IMR-90 (cell line): ENCODE data around the gene PLA2G12A. TPM values are rescaled to one million over a fixed set of nuclear protein-coding genes. Genes with fewer than 3 reads are reported as not detected.

Experiments
- ATAC-seq: fragments of 200-7000 bp; cut with Tn5 transposase; 2 replicates; pipeline ENCODE4 v1.9.1; 2020; ENCODE audit warnings: low read depth, mild to moderate bottlenecking, moderate library complexity
- BruUV-seq: library from RNA; stranded (reverse); fragments of 400-500 nt; replicated peaks from 2 replicates; lab custom pipeline; 2021; lab: Mats Ljungman, UMichigan
- CTCF ChIA-PET: fragments of 300-600 bp; formaldehyde crosslinking; extraction: SDS; loops from one replicate; lab custom pipeline; 2021; ENCODE audit warnings: antibody characterized with exemption; lab: Yijun Ruan, JAX
- POLR2A ChIA-PET: fragments of 300-600 bp; sonication (Branson Sonifier 250); formaldehyde crosslinking; loops from one replicate; lab custom pipeline; 2022; ENCODE audit warnings: antibody characterized with exemption; ENCODE audit not compliant: unreplicated experiment; lab: Charles Lee
- DNase-seq: peaks from one replicate; pipeline ENCODE4 v3.0.0; 2013
- H2AFZ ChIP-seq: replicated peaks from 2 replicates; pipeline ENCODE3; 2013; ENCODE audit warnings: low read length, mild to moderate bottlenecking; ENCODE audit not compliant: poor library complexity
- H2AK5ac ChIP-seq: 2 replicates; pipeline ENCODE4 v1.6.1; 2013; ENCODE audit warnings: low read depth, low read length, inconsistent platforms
- H2AK9ac ChIP-seq: replicated peaks from 2 replicates; pipeline ENCODE3; 2013; ENCODE audit warnings: mild to moderate bottlenecking, low read depth, low read length, moderate library complexity; ENCODE audit not compliant: poor library complexity
- H2BK120ac ChIP-seq: 2 replicates; pipeline ENCODE4 v1.6.1; 2013; ENCODE audit warnings: low read depth, low read length, inconsistent platforms
- H2BK15ac ChIP-seq: 3 replicates; pipeline ENCODE4 v1.6.1; 2013; ENCODE audit warnings: low read depth, low read length, inconsistent platforms
- H2BK20ac ChIP-seq: 2 replicates; pipeline ENCODE4 v1.6.1; 2013; ENCODE audit warnings: low read depth, mild to moderate bottlenecking, inconsistent platforms, low read length, moderate library complexity
- H2BK5ac ChIP-seq: 2 replicates; pipeline ENCODE4 v1.6.1; 2013; ENCODE audit warnings: mild to moderate bottlenecking, low read depth, low read length, inconsistent platforms; ENCODE audit not compliant: poor library complexity, severe bottlenecking
- H3K14ac ChIP-seq: replicated peaks from 2 replicates; pipeline ENCODE4 v1.6.1; 2013; ENCODE audit warnings: low read depth, low read length, inconsistent platforms
- H3K18ac ChIP-seq: 2 replicates; pipeline ENCODE4 v1.6.1; 2013; ENCODE audit warnings: low read depth, low read length, control low read depth
- H3K23ac ChIP-seq: 2 replicates; pipeline ENCODE4 v1.6.1; 2013; ENCODE audit warnings: low read depth, low read length, inconsistent platforms
- H3K27ac ChIP-seq: 2 replicates; pipeline ENCODE4 v1.5.1; 2013; ENCODE audit warnings: mild to moderate bottlenecking, control low read depth, low read length; ENCODE audit not compliant: insufficient read depth
- H3K27me3 ChIP-seq: 2 replicates; pipeline ENCODE4 v1.6.1; 2013; ENCODE audit warnings: low read length; ENCODE audit not compliant: control insufficient read depth, insufficient read depth
- H3K36me3 ChIP-seq: 2 replicates; pipeline ENCODE4 v1.6.1; 2013; ENCODE audit warnings: low read length, mixed read lengths; ENCODE audit not compliant: control insufficient read depth, insufficient read depth
- H3K4ac ChIP-seq: 2 replicates; pipeline ENCODE4 v1.6.1; 2013; ENCODE audit warnings: low read depth, low read length, inconsistent platforms
- H3K4me1 ChIP-seq: 2 replicates; pipeline ENCODE4 v1.6.1; 2013; ENCODE audit warnings: low read length, mixed read lengths; ENCODE audit not compliant: control insufficient read depth, insufficient read depth
- H3K4me2 ChIP-seq: 2 replicates; pipeline ENCODE4 v1.6.1; 2013; ENCODE audit warnings: low read depth, mild to moderate bottlenecking, control low read depth, low read length, moderate library complexity
- H3K4me3 ChIP-seq: 2 replicates; pipeline ENCODE4 v1.5.1; 2013; ENCODE audit warnings: low read depth, mild to moderate bottlenecking, control low read depth, low read length, moderate library complexity; ENCODE audit not compliant: insufficient read depth
- H3K56ac ChIP-seq: 2 replicates; pipeline ENCODE4 v1.6.1; 2013; ENCODE audit warnings: low read length, inconsistent platforms; ENCODE audit not compliant: insufficient read depth; ENCODE audit errors: extremely low read depth
- H3K79me1 ChIP-seq, 2 experiments: 2 replicates each; pipeline ENCODE4 v1.6.1; 2013; ENCODE audit warnings: low read length in 2 of 2, inconsistent platforms in 1 of 2, low read depth in 1 of 2
- H3K9ac ChIP-seq: 2 replicates; pipeline ENCODE4 v1.6.1; 2013; ENCODE audit warnings: low read depth, low read length, control low read depth
- H3K9me1 ChIP-seq: 2 replicates; pipeline ENCODE4 v1.6.1; 2013; ENCODE audit warnings: low read length, inconsistent platforms; ENCODE audit not compliant: insufficient read depth
- H3K9me3 ChIP-seq: 2 replicates; pipeline ENCODE4 v1.6.1; 2013; ENCODE audit warnings: low read length; ENCODE audit not compliant: control insufficient read depth, insufficient read depth
- H4K20me1 ChIP-seq: 2 replicates; pipeline ENCODE4 v1.6.1; 2013; ENCODE audit warnings: low read length, inconsistent platforms; ENCODE audit not compliant: insufficient read depth
- H4K5ac ChIP-seq: 2 replicates; pipeline ENCODE4 v1.6.1; 2013; ENCODE audit warnings: mild to moderate bottlenecking, low read depth, low read length, control low read depth
- H4K8ac ChIP-seq, 2 experiments: 2 replicates each; pipeline ENCODE4 v1.6.1; 2013; ENCODE audit warnings: low read depth in 2 of 2, low read length in 2 of 2, control low read depth in 1 of 2, inconsistent platforms in 1 of 2
- H4K91ac ChIP-seq: 2 replicates; pipeline ENCODE4 v1.6.1; 2013; ENCODE audit warnings: low read depth, low read length, inconsistent platforms; ENCODE audit not compliant: insufficient read depth
- BHLHE40 ChIP-seq: fragments of 150-350 bp; IDR thresholded peaks from 2 replicates; pipeline ENCODE4 v1.6.1; 2016; ENCODE audit warnings: mild to moderate bottlenecking, low read depth, low read length
- CHD1 ChIP-seq: IDR thresholded peaks from 2 replicates; pipeline ENCODE4 v1.6.1; 2012; ENCODE audit warnings: low read depth, low read length, improper control_type of control experiment
- MAFK ChIP-seq: IDR thresholded peaks from 2 replicates; pipeline ENCODE4 v1.6.1; 2012; ENCODE audit warnings: low read depth, low read length, improper control_type of control experiment
- MXI1 ChIP-seq: IDR thresholded peaks from 2 replicates; pipeline ENCODE4 v1.6.1; 2012; ENCODE audit warnings: low read depth, mild to moderate bottlenecking, low read length, moderate library complexity, borderline replicate concordance
- NFE2L2 ChIP-seq: fragments of 150-350 bp; IDR thresholded peaks from 2 replicates; pipeline ENCODE4 v1.6.1; 2016; ENCODE audit warnings: low read depth, mild to moderate bottlenecking, low read length
- RAD21 ChIP-seq: IDR thresholded peaks from 2 replicates; pipeline ENCODE4 v1.6.1; 2012; ENCODE audit warnings: low read length, improper control_type of control experiment
- RFX5 ChIP-seq: IDR thresholded peaks from 2 replicates; pipeline ENCODE4 v1.8.0; 2012; ENCODE audit warnings: low read depth, mild to moderate bottlenecking, low read length, moderate library complexity
- WGBS, 2 experiments: methylation state at CpG; one replicate each; pipeline versions ENCODE4 v1.1.5 to v1.1.7; 2013; ENCODE audit warnings: missing lambda C conversion rate in 2 of 2; ENCODE audit not compliant: insufficient read length in 1 of 2; ENCODE audit errors: extremely low coverage in 2 of 2; 5-methylcytosine and 5-hydroxymethylcytosine counted together
- dilution Hi-C: fragments of 300-500 bp; cut with HindIII; formaldehyde crosslinking; loops from one replicate; pipeline ENCODE4 v1.14.3; 2018; ENCODE audit warnings: low sequenced_read_pairs; ENCODE audit not compliant: unreplicated experiment
- in situ Hi-C: fragments of 300-500 bp; cut with MboI; formaldehyde crosslinking; loops from 3 replicates; pipeline ENCODE4 v1.14.3; 2019; ENCODE audit warnings: low sequenced_read_pairs, inconsistent platforms, mixed read lengths
- intact Hi-C: fragments of 100-400 bp; cut with micrococcal nuclease; formaldehyde crosslinking; loops from 2 replicates; pipeline ENCODE4 v1.10.0; 2022
- polyA plus RNA-seq, 3 experiments: library from polyadenylated mRNA; depleted of rRNA; stranded (reverse); fragments of >200 nt; gene quantifications; 2 replicates each; pipeline ENCODE4 v1.2.3, GENCODE V29; 2012; ENCODE audit warnings: low replicate concordance in 1 of 3
- total RNA-seq: library from RNA; depleted of rRNA; stranded (reverse); fragments of >200 nt; gene quantifications from 2 replicates; pipeline ENCODE4 v1.2.3, GENCODE V29; 2012
- TF ChIP-seq, protein P1 (sequence below): fragments of 150-350 bp; IDR thresholded peaks from 2 replicates; pipeline ENCODE4 v1.6.1; 2016; ENCODE audit warnings: low read depth, mild to moderate bottlenecking, low read length, moderate library complexity, borderline replicate concordance
- TF ChIP-seq, protein P2 (sequence below): conservative IDR thresholded peaks from 2 replicates; pipeline ENCODE4 v1.5.1; 2012; ENCODE audit warnings: mild to moderate bottlenecking, low read depth, low read length, improper control_type of control experiment
- TF ChIP-seq, protein P3 (sequence below): fragments of 150-350 bp; IDR thresholded peaks from 2 replicates; pipeline ENCODE4 v1.6.1; 2017; ENCODE audit warnings: mild to moderate bottlenecking, antibody characterized with exemption, low read length, low read depth

PLA2G12A gene
- total and polyA plus RNA-seq, 2 of the 4 experiments (the other 2 are of a cell fraction) = 10.3 to 17.4 TPM

DNA sequence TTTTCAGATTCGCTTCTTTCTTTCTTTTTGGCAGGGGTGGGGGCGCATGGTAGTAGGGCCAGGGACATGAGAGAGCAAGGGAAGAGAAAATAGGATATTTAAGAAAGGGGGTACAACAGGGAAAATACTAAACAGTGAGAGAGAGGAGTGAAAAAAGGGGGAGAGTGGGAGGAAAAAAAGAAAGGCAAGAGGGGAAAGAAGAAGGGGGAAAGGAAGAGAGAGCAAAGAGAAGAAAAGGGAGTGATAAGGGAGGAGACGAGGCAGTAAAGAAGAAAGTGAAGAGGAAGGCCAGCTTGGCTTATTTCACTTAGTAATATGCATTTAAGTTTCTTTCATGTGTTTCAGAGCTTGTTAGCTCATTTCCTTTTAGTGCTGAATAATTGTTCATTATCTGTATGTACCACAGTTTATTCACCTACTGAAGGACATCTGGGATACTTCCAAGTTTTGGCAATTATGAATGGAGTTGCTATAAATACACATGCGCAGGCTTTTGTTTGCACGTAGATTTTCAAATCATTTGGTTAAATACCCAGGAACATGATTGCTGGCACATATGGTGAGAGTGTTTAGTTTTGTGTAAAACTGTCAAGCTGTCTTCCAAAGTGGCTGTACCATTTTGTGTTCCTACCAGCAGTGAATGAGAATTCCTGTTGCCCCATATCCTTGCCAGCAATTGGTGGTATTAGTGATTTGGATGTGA lies 63.9 kb downstream of the PLA2G12A start:
- dilution Hi-C loops = no loop called here

More for the DNA sequence above, 63.9 kb downstream of the PLA2G12A start:
- Histone ChIP-seq H3K79me1 (no peaks in the 10 kb centered on the region), H4K5ac (no peak overlapping the region), H3K4me3 (no peak overlapping the region), H3K23ac (no peak overlapping the region), H3K9me3 (no peaks in the 10 kb centered on the region), H2BK20ac (no peak overlapping the region), H4K8ac (no peak overlapping the region), H3K4ac (no peak overlapping the region), H3K9me1 (no peaks in the 10 kb centered on the region), H3K4me1 (no peaks in the 10 kb centered on the region), H3K18ac (no peak overlapping the region), H2AFZ (no peak overlapping the region), H3K4me2 (no peak overlapping the region), H4K91ac (no peak overlapping the region), H2BK15ac (no peak overlapping the region), H3K27ac (no peak overlapping the region), H2BK5ac (no peak overlapping the region), H3K14ac (no peak overlapping the region), H3K56ac (no peak overlapping the region), H2BK120ac (no peak overlapping the region), H4K20me1 (no peaks in the 10 kb centered on the region), H3K9ac (no peak overlapping the region), H2AK9ac (no peak overlapping the region), H2AK5ac (no peak overlapping the region), H3K27me3 (no peaks in the 10 kb centered on the region), H3K36me3 (0 out of 2 replicates have a peak, but pooled peaks cover 1% of the 10 kb centered on the region)
- no peak for ATAC-seq
- in situ Hi-C loops (no loop called here), intact Hi-C loops (no loop called here)
- DNase-seq = no peak
- no TSS peak for BruUV-seq
- CTCF ChIA-PET = no interaction called here
- POLR2A ChIA-PET = no interaction called here
- TF ChIP-seq RAD21 (no peak), BHLHE40 (no peak), RFX5 (no peak), MAFK (no peak), MXI1 (no peak), NFE2L2 (no peak), CHD1 (no peak)
- TF ChIP-seq, protein P1, sequence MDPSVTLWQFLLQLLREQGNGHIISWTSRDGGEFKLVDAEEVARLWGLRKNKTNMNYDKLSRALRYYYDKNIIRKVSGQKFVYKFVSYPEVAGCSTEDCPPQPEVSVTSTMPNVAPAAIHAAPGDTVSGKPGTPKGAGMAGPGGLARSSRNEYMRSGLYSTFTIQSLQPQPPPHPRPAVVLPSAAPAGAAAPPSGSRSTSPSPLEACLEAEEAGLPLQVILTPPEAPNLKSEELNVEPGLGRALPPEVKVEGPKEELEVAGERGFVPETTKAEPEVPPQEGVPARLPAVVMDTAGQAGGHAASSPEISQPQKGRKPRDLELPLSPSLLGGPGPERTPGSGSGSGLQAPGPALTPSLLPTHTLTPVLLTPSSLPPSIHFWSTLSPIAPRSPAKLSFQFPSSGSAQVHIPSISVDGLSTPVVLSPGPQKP = no peak
- TF ChIP-seq, protein P2, sequence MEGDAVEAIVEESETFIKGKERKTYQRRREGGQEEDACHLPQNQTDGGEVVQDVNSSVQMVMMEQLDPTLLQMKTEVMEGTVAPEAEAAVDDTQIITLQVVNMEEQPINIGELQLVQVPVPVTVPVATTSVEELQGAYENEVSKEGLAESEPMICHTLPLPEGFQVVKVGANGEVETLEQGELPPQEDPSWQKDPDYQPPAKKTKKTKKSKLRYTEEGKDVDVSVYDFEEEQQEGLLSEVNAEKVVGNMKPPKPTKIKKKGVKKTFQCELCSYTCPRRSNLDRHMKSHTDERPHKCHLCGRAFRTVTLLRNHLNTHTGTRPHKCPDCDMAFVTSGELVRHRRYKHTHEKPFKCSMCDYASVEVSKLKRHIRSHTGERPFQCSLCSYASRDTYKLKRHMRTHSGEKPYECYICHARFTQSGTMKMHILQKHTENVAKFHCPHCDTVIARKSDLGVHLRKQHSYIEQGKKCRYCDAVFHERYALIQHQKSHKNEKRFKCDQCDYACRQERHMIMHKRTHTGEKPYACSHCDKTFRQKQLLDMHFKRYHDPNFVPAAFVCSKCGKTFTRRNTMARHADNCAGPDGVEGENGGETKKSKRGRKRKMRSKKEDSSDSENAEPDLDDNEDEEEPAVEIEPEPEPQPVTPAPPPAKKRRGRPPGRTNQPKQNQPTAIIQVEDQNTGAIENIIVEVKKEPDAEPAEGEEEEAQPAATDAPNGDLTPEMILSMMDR = no peak
- TF ChIP-seq, protein P3, sequence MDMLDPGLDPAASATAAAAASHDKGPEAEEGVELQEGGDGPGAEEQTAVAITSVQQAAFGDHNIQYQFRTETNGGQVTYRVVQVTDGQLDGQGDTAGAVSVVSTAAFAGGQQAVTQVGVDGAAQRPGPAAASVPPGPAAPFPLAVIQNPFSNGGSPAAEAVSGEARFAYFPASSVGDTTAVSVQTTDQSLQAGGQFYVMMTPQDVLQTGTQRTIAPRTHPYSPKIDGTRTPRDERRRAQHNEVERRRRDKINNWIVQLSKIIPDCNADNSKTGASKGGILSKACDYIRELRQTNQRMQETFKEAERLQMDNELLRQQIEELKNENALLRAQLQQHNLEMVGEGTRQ = no peak
- 100% methylated on average over 1 of the region's 5 CpGs; no CpG with 5 or more reads in 1 of the 2 experiments for WGBS, 2 experiments
